ENCODE measurements around the gene CYB561A3.

CYB561A3 gene

GRCh38 chr11:61345170-61345610, 16.5 kb downstream of the CYB561A3 start:
- DNase-seq (ENCODE audit: low read depth, low spot score), result no peak

GRCh38 chr11:61343792-61344745, 17.6 kb downstream of the CYB561A3 start:
- DNase-seq (ENCODE audit: low read depth, low spot score), result no peak

- DNase-seq (ENCODE audit: low read depth, low spot score), result no peak
Measured at GRCh38 chr11:61342207-61342803, 19.4 kb downstream of the CYB561A3 start.

- DNase-seq (ENCODE audit: low read depth, low spot score), result no peak
Measured at GRCh38 chr11:61341706-61342105, 20.0 kb downstream of the CYB561A3 start.

- DNase-seq (ENCODE audit: low read depth, low spot score), result no peak
Measured at GRCh38 chr11:61340979-61341378, 20.7 kb downstream of the CYB561A3 start.

- DNase-seq (ENCODE audit: low read depth, low spot score), result no peak
Measured at GRCh38 chr11:61339490-61339878, 22.2 kb downstream of the CYB561A3 start.

GRCh38 chr11:61338783-61339489, 22.7 kb downstream of the CYB561A3 start:
- no peak for DNase-seq (ENCODE audit: low read depth, low spot score)

GRCh38 chr11:61337706-61338470, 23.8 kb downstream of the CYB561A3 start:
- no peak for DNase-seq (ENCODE audit: low read depth, low spot score)

GRCh38 chr11:61336171-61336935, 25.3 kb downstream of the CYB561A3 start:
- peak; percentile 57 for DNase-seq (ENCODE audit: low read depth, low spot score)

- DNase-seq (ENCODE audit: low read depth, low spot score), result no peak
Measured at GRCh38 chr11:61335355-61335710, 26.3 kb downstream of the CYB561A3 start.

GRCh38 chr11:61334434-61335354, 27.0 kb downstream of the CYB561A3 start:
- no peak for DNase-seq (ENCODE audit: low read depth, low spot score)

GRCh38 chr11:61333550-61334433, 27.9 kb downstream of the CYB561A3 start:
- no peak for DNase-seq (ENCODE audit: low read depth, low spot score)

GRCh38 chr11:61332797-61333549, 28.7 kb downstream of the CYB561A3 start, which contains the start of the genes DDB1 and TKFC:
Gene DDB1 (minus strand): TSS chr11:61333105. CDS start chr11:61332968, 137 bp downstream.
Gene TKFC (plus strand): TSS chr11:61333228. CDS start chr11:61334729, 1,501 bp downstream.
- DNase-seq (ENCODE audit: low read depth, low spot score), result peak; percentile 94

- DNase-seq (ENCODE audit: low read depth, low spot score), result no peak
Measured at GRCh38 chr11:61332281-61332796, 29.3 kb downstream of the CYB561A3 start.

GRCh38 chr11:61331651-61332050, 30.0 kb downstream of the CYB561A3 start:
- DNase-seq (ENCODE audit: low read depth, low spot score), result no peak

- DNase-seq (ENCODE audit: low read depth, low spot score), result no peak
Measured at GRCh38 chr11:61329871-61330270, 31.8 kb downstream of the CYB561A3 start.

- DNase-seq (ENCODE audit: low read depth, low spot score), result no peak
Measured at GRCh38 chr11:61328351-61328750, 33.3 kb downstream of the CYB561A3 start.

All from activated naive CD8-positive, alpha-beta T cell treated with anti-CD3 and anti-CD28 coated beads, Interleukin-2, amount 50 U/mL, for 16 hours (primary cell).